BLaER1 (cell line): Measurements from ENCODE around the gene CROCC.
"Not testable (repeated sequence)": the region's sequence is repeated elsewhere in the genome, so short reads cannot be mapped to it uniquely, and the experiment has no call there.

Experiments used
- H3K27ac ChIP-seq: shearing (Covaris generic); formaldehyde crosslinking; 2 replicates; pipeline ENCODE4 v1.8.1; 2022
- H3K27me3 ChIP-seq: shearing (Covaris generic); formaldehyde crosslinking; 2 replicates; pipeline ENCODE4 v1.8.1; 2022
- H3K36me3 ChIP-seq: shearing (Covaris generic); formaldehyde crosslinking; 2 replicates; pipeline ENCODE4 v1.8.1; 2022
- H3K4me1 ChIP-seq: shearing (Covaris generic); formaldehyde crosslinking; 2 replicates; pipeline ENCODE4 v1.8.1; 2022
- H3K4me2 ChIP-seq: shearing (Covaris generic); formaldehyde crosslinking; 2 replicates; pipeline ENCODE4 v1.8.1; 2022
- H3K4me3 ChIP-seq: shearing (Covaris generic); formaldehyde crosslinking; 2 replicates; pipeline ENCODE4 v1.8.1; 2022
- H3K9ac ChIP-seq: shearing (Covaris generic); formaldehyde crosslinking; 2 replicates; pipeline ENCODE4 v1.8.1; 2022
- H3K9me3 ChIP-seq: shearing (Covaris generic); formaldehyde crosslinking; 2 replicates; pipeline ENCODE4 v1.8.1; 2022
- H4K20me1 ChIP-seq: shearing (Covaris generic); formaldehyde crosslinking; 2 replicates; pipeline ENCODE4 v1.8.1; 2022
- Cebpa-rat ChIP-seq: shearing (Covaris generic); IDR thresholded peaks from 2 replicates; pipeline ENCODE4 v1.8.1; 2022

The CROCC gene

DNA sequence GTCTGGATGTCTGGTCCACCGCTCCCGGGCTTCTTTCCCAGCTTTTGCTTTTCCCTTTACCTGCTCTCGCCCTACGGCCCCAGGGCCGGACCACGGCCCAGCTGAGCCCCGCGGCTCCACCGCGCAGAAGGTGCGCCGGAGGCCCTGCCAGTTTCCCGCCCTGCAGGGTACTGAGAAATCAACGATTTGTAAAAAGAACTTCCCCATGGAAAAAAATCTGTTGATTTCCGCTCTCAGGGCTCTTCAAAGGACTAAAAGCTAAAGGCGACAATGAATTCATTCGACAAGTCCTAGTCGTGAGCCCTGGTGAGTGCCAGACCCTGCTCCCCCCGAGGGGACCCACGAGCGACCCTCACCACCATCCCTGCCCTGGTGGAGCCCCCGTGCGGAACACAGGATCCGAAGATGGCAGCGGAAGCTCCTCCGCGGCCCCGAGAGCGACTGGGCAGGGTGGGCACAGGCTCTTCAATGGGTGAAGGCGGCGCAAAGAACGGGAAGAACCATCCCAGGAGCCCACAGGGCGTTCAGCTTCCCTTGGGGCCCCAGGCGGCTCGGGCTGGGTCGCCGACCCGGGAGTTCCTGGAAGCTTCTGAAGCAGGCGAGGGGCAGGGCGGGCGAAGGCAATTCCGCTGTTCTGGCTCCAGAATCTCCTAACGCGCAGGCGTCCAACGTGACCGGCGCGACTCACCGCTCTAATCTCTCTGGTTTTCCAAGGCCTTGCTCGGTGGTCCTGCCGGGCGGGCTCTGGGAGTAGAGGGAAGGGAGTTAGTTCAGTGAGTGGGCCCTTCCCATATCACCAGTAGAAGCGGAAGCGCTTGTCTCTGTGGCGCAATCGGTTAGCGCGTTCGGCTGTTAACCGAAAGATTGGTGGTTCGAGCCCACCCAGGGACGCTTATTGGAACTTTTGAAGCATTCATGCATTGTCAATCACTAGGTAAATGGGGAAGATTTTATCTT, 32.6 kb upstream of the CROCC start:
- peaks cover 51% of the 10 kb centered on the region for H3K27me3 ChIP-seq
- peak overlapping the region; percentile 57 for H3K27ac ChIP-seq
- TF ChIP-seq Cebpa-rat: no peak
- H3K9me3 ChIP-seq: no peaks in the 10 kb centered on the region
- no peaks in the 10 kb centered on the region for H3K36me3 ChIP-seq
- H4K20me1 ChIP-seq: no peaks in the 10 kb centered on the region; the same call in 1 of the 2 replicates
- H3K4me1 ChIP-seq: peaks cover 16% of the 10 kb centered on the region
- peak overlapping the region; percentile 88 for H3K4me2 ChIP-seq
- peak overlapping the region; percentile 65 for H3K4me3 ChIP-seq
- peak overlapping the region; percentile 52; the same call in 1 of the 2 replicates for H3K9ac ChIP-seq

DNA sequence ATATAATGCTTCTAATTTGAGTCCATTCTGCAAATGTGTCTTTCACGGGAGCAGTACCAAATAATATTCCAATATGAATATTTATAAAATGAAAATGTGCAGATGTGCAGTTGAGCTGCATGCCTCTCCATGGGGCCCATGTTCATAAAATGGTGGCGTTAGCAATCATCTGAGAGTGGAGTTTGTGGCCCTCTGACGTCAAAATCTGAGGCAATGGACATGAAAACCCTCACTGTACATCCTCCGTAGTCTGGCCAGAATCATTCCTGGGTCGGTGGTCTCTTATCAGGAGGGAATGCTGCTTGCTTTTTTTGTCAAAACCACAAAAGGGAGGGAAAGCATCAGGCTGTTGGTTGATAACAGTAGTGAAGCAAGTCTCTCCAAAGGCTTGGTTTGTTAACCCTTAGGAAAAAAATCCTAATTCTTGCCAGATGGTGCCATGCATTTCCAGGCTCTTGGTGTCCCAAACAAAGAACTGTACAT, 31.2 kb upstream of the CROCC start:
- not testable (repeated sequence) for H4K20me1 ChIP-seq, H3K4me2 ChIP-seq, H3K9me3 ChIP-seq, H3K9ac ChIP-seq, H3K4me3 ChIP-seq, H3K27ac ChIP-seq, H3K36me3 ChIP-seq
- H3K27me3 ChIP-seq: peaks cover 51% of the 10 kb centered on the region
- peaks cover 16% of the 10 kb centered on the region for H3K4me1 ChIP-seq

DNA sequence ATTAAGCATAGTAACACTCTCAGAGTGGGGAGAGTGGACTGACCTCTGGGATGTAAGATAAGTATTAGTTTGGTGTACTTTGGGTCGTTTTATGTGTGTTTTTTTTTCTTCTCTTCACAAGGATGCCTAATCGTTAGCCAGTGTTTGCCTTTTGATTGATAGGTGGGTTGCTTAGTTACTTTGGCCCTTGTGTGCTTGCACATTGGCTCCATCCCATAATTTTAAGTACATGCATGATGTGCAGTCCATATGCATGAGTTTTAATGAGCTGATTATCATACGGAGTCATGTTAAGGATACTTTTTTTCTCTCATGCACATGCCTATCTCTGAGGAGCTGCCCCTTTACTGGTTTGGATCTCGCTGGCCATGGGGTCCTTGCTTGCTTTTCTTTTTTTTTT, 30.7 kb upstream of the CROCC start:
- H3K9me3 ChIP-seq, H3K4me3 ChIP-seq, H3K9ac ChIP-seq, H4K20me1 ChIP-seq, H3K36me3 ChIP-seq, H3K4me2 ChIP-seq, H3K27ac ChIP-seq: not testable (repeated sequence)
- Histone ChIP-seq H3K4me1 (peaks cover 16% of the 10 kb centered on the region), H3K27me3 (peaks cover 51% of the 10 kb centered on the region)

DNA sequence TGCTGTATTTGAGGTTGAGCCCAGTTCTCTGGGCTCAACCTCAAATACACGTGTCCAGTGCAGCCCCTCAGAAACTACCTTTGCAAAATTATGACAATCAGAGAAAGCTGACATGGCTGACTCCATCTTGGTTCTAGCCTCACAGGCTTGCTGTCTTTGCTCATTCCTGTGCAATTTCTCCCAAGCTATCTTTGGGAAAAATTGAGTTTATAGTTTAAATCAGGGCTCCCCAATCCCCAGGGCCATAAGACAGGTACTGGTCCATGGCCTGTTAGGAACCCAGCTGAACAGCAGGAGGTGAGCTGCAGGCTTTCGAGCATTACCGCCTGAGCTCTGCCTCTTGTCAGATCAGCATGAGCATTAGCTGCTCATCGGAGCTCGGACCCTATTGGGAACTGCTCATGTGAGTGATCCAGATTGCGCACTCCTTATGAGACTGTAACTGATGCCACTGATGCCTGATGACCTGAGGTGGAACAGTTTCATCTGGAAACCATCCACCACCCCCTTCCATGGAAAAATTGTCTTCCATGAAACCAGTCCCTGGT, 28.7 kb upstream of the CROCC start:
- H3K36me3 ChIP-seq, H3K27ac ChIP-seq, H3K4me3 ChIP-seq, H3K9ac ChIP-seq, H4K20me1 ChIP-seq, H3K4me2 ChIP-seq, H3K9me3 ChIP-seq: not testable (repeated sequence)
- H3K4me1 ChIP-seq: peaks cover 31% of the 10 kb centered on the region
- H3K27me3 ChIP-seq: peaks cover 37% of the 10 kb centered on the region

DNA sequence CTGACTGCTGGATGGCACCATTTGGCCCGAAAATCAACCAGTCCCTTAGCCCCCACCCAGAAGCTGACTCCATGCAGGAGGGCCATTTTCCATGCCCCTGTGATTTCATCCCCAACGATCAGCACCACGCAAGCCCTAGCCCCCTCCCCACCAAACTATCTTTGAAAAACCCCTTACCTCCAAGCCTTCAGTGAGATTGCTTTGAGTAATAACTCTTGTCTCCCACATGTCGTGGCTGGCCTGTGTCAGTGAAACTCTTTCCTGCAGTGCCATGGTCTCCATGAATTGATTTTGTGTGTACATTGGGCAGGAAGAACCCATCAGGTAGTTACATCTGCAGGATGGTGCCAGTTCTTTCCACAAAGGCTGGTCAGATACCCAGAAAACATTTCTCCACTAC, 27.9 kb upstream of the CROCC start:
- not testable (repeated sequence) for H3K27ac ChIP-seq, H3K36me3 ChIP-seq, H4K20me1 ChIP-seq, H3K4me3 ChIP-seq, H3K9me3 ChIP-seq, H3K4me2 ChIP-seq, H3K9ac ChIP-seq
- Histone ChIP-seq H3K27me3 (peaks cover 29% of the 10 kb centered on the region), H3K4me1 (peaks cover 32% of the 10 kb centered on the region)

DNA sequence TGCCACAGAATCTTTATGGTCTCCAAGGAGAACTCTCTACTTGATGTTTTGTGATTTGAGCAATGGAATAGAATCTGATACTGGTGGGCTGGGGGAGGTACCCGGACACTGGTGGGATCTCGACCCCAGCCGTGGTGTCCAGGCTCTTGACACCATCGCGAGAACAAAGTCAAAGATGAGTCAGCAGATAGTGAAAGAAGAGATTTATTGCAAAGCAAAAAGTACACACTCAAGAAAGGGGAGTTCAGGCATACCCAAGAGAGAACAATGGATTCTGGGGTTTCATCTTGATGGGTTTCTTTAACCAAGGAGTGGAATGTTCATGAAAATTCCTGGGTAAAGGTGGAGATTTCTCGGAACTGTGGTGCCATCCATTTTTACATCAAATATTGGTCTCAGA, 27.4 kb upstream of the CROCC start:
- Histone ChIP-seq H3K27me3 (peaks cover 24% of the 10 kb centered on the region), H3K4me1 (peaks cover 27% of the 10 kb centered on the region)
- not testable (repeated sequence) for H3K36me3 ChIP-seq, H4K20me1 ChIP-seq, H3K4me2 ChIP-seq, H3K9me3 ChIP-seq, H3K4me3 ChIP-seq, H3K9ac ChIP-seq, H3K27ac ChIP-seq

DNA sequence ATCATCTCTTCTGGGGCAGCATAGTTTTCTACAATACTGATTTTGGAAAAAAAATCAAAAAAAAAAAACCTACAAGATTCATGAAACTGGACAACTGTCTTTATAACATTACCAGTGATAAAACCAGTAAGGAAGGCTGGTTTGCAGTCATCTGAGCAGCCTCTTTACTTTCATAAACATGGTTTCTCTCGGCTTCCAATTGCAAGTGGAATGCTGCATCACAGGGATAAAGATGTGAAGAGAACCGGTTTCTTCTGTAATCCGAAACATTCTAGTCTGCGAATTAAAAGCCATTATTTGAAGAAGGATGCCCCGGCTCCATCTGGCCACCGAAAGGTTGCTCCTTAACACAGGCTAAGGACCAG, 26.5 kb upstream of the CROCC start:
- not testable (repeated sequence) for H3K27ac ChIP-seq, H4K20me1 ChIP-seq, H3K9ac ChIP-seq, H3K9me3 ChIP-seq, H3K36me3 ChIP-seq
- Histone ChIP-seq H3K4me1 (peaks cover 19% of the 10 kb centered on the region), H3K4me3 (peak overlapping the region; percentile 65), H3K4me2 (peak overlapping the region; percentile 60), H3K27me3 (peaks cover 15% of the 10 kb centered on the region)

DNA sequence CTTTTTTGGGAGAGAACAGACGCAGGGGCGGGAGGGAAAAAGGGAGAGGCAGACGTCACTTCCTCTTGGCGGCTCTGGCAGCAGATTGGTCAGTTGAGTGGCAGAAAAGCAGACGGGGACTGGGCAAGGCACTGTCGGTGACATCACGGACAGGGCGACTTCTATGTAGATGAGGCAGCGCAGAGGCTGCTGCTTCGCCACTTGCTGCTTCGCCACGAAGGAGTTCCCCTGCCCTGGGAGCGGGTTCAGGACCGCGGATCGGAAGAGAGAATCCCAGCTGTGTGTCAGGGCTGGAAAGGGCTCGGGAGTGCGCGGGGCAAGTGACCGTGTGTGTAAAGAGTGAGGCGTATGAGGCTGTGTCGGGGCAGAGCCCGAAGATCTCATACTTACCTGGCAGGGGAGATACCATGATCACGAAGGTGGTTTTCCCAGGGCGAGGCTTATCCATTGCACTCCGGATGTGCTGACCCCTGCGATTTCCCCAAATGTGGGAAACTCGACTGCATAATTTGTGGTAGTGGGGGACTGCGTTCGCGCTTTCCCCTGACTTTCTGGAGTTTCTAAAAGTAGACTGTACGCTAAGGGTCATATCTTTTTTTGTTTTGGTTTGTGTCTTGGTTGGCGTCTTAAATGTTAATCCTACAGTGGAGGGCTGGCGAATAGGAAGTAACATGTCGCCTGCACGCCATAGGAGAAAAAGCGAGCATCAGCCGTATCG, 26.0 kb upstream of the CROCC start, which contains the start of gene RNU1-2:
RNU1-2 (plus strand) TSS at position 383 of the 718 bp plus-strand sequence.
- H3K4me2 ChIP-seq: peak within 1 kb of the TSS; percentile 93
- H4K20me1 ChIP-seq, H3K9me3 ChIP-seq, H3K36me3 ChIP-seq, H3K27me3 ChIP-seq: not testable (repeated sequence)
- peak within 1 kb of the TSS; percentile 82 for H3K9ac ChIP-seq
- peak within 1 kb of the TSS; percentile 87 for H3K27ac ChIP-seq
- peaks cover 20% of the 10 kb centered on the region for H3K4me1 ChIP-seq
- H3K4me3 ChIP-seq: peak within 1 kb of the TSS; percentile 65

DNA sequence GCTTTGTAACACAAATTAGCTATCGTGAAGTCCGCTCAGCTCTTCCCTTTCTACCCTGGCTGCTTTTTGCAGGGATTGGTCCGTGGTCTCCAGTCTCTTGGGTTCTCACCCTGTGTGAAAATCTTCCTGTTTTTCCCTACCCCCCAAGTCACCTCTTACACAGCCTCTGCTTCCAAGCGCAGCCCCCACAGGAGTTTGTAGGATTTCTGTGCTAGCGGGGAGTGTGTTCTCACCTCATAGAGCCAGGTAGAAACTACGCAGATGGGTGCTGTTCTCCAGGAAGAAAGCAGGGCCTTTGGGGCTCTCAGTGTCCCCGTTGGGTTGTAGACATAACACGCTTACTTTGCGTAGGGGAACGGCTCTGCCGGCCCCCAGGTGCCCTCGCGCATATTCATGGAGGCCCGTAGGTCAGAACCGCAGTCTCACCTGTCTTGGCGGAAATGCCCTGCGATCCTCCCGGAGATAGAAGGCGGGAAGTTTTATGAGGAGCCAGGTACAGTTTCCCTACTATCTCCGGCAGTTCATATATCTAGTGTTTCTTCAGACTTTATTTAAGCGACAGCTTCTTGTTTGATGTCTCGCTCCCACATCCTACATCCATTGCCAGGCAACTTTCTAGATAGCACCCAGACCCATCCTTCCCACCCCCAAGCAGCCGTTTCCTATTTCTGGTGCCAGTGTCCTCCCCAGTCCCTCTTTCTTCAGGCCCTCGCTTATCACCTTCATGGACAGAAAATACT, 25.2 kb upstream of the CROCC start:
- Histone ChIP-seq H3K4me2 (peak overlapping the region; percentile 93), H3K9ac (peak overlapping the region; percentile 73), H3K4me3 (peak overlapping the region; percentile 65), H3K27ac (peak overlapping the region; percentile 69), H3K4me1 (peaks cover 27% of the 10 kb centered on the region)
- not testable (repeated sequence) for H3K27me3 ChIP-seq, H3K9me3 ChIP-seq, H4K20me1 ChIP-seq, H3K36me3 ChIP-seq

DNA sequence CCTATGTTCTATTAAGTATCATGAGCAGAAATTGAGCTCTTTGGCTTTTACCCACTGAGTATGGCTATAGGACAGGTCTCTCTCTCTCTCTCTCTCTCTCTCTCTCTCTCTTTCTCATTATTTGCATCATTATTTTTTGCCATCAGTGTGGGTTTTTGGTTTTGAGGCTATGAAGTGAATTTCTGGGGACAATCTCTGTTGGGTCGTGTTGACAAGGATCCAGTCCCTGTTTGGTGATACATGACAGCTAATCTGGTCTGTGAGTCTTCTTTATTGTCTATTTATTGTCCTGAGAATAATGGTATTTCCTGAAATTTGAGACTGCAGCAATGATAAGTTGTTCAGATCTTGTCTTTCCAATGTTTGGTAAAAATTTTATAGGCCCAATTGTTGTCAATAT, 24.1 kb upstream of the CROCC start:
- Histone ChIP-seq H3K4me2 (peak overlapping the region; percentile 93; the same call in 1 of the 2 replicates), H3K4me1 (peaks cover 37% of the 10 kb centered on the region)
- H3K36me3 ChIP-seq, H3K4me3 ChIP-seq, H3K9me3 ChIP-seq, H4K20me1 ChIP-seq, H3K27me3 ChIP-seq, H3K27ac ChIP-seq, H3K9ac ChIP-seq: not testable (repeated sequence)

DNA sequence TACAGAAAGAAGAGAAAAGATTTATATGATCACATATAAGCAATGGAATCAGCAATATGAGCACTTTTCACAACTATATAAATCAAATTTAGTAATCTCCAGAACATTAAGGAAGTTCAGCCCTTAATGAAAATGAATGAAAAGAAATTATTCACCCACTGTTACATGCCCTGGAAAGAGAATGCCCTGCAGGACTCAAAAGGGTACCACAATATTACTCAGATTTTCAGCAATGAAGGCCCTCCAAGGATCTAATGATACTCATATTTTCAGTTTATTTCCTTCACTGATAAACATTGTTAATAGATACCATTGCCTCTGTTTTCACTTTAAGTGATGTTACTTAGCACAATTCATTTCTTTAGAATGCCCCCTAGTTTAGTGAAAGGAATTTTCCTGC, 23.4 kb upstream of the CROCC start:
- not testable (repeated sequence) for H3K9ac ChIP-seq, H3K27me3 ChIP-seq, H3K9me3 ChIP-seq, H3K27ac ChIP-seq, H3K36me3 ChIP-seq, H4K20me1 ChIP-seq, H3K4me3 ChIP-seq
- peak overlapping the region; percentile 28; the same call in 1 of the 2 replicates for H3K4me2 ChIP-seq
- peaks cover 43% of the 10 kb centered on the region for H3K4me1 ChIP-seq

DNA sequence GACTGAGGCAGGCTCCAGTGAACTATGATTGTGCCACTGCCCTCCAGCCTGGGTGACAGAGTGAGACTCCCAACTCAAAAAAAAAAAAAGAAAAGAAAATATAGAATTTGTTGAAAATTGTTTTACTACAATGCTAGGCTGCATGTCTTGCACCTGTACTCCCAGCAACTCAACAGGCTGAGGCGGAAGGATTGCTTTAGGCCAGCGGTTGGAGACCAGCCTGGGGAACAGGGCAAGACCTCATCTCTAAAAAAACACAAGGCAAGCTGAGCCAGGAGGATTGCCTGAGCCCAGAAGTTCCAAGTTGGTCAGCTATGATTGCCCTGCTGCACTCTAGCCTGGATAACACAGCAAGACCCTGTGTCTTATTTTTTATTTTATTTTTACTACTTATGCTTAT, 22.7 kb upstream of the CROCC start:
- H4K20me1 ChIP-seq, H3K27me3 ChIP-seq, H3K9me3 ChIP-seq, H3K27ac ChIP-seq, H3K4me2 ChIP-seq, H3K36me3 ChIP-seq, H3K4me3 ChIP-seq, H3K9ac ChIP-seq: not testable (repeated sequence)
- H3K4me1 ChIP-seq: peaks cover 49% of the 10 kb centered on the region
